Measurements from ENCODE around the gene MPV17L. TPM values are rescaled to one million over a fixed set of nuclear protein-coding genes. Genes with fewer than 3 reads are reported as not detected.
"Not testable (repeated sequence)": the region's sequence is repeated elsewhere in the genome, so short reads cannot be mapped to it uniquely, and the experiment has no call there.

Gene MPV17L
- total RNA-seq, 2 donors from 2014 or later: not detected

DNA sequence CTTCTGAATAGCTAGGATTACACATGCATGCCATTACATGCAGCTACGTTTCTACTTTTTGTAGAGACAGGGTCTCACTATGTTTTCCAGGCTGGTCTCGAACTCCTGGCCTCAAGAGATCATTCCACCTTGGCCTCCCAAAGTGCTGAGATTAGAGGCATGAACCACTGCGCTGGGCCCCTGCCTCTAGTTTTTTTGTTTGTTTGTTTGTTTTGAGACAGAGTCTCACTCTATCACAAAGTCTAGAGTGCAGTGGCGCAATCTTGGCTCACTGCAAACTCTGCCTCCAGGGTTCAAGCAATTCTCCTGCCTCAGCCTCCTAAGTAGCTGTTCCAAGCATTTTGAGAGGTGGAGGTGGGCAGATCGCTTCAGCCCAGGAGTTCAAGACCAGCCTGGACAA is 26.1 kb downstream of the MPV17L start:
- peaks cover 41% of the 10 kb centered on the region for H3K27me3 Mint-ChIP-seq
- H3K36me3 Mint-ChIP-seq (ENCODE audit: low read depth); H3K4me1 Mint-ChIP-seq; H3K9me3 ChIP-seq (ENCODE audit: control insufficient read depth, low read length, poor library complexity, severe bottlenecking); DNase-seq; H3K27ac Mint-ChIP-seq; H3K4me3 Mint-ChIP-seq; ATAC-seq: not testable (repeated sequence)

DNA sequence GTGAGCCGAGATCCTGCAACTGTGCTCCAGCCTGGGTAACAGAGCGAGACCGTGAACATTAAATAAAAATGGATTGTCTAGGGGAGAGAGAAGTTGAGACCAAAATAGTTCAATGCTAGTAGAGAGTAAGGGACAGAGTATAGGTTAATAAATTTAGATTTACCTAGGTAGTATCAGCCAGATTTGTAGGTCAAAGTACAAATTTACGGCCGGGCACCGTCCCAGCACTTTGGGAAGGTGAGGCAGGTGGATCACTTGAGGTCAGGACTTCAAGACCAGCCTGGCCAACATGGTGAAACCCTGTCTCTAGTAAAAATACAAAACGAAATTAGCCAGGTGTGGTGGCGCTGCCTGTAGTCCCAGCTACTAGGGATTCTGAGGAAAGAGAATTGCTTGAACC is 26.7 kb downstream of the MPV17L start:
- Mint-ChIP-seq H3K27me3 (peaks cover 43% of the 10 kb centered on the region), H3K36me3 (ENCODE audit: low read depth) (peaks cover 3% of the 10 kb centered on the region), H3K4me1 (no peaks in the 10 kb centered on the region), H3K27ac (no peak overlapping the region), H3K4me3 (no peak overlapping the region)
- ATAC-seq: no peak
- DNase-seq: no peak
- H3K9me3 ChIP-seq (ENCODE audit: control insufficient read depth, low read length, poor library complexity, severe bottlenecking): no peaks in the 10 kb centered on the region

DNA sequence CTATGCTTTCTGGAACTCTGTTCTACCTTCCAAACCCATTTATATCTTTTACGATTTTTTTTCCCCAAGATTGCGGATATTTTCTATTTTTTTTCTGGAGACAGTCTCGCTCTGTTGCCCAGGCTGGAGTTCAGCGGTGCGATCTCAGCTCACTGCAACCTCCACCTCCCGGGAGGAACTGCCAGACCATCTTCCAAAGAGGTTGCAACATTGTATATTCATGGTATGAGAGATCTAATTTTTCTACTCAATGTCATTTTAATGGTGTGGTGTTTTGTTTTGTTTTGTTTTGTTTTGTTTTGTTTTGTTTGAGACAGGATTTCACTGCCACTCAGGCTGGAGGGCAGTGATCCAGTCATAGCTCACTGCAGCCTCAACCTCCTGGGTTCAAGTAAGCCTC is 30.3 kb downstream of the MPV17L start:
- Mint-ChIP-seq H3K27ac (no peak overlapping the region), H3K27me3 (peaks cover 39% of the 10 kb centered on the region), H3K36me3 (ENCODE audit: low read depth) (peaks cover 3% of the 10 kb centered on the region), H3K4me3 (no peak overlapping the region), H3K4me1 (peaks cover 2% of the 10 kb centered on the region)
- DNase-seq: no peak
- no peak for ATAC-seq
- no peaks in the 10 kb centered on the region for H3K9me3 ChIP-seq (ENCODE audit: control insufficient read depth, low read length, poor library complexity, severe bottlenecking)

DNA sequence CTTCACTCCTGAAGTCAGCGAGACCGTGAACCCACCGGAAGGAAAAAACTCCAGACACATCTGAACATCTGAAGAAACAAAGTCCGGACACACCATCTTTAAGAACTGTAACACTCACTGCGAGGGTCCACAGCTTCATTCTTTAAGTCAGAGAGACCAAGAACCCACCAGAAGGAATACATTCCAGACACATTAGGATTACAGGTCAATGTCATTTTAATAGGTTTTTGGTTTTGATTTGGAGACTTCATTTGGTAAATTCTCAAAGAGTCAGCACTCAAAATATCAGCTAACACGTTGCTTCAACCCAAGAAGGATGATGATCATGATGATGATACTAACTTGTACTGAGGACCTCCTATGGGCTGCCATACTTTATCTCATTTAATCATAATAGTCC is 31.2 kb downstream of the MPV17L start:
- ATAC-seq (no peak), DNase-seq (no peak)
- Mint-ChIP-seq H3K4me3 (no peak overlapping the region), H3K27me3 (peaks cover 32% of the 10 kb centered on the region), H3K4me1 (peaks cover 2% of the 10 kb centered on the region), H3K36me3 (ENCODE audit: low read depth) (peaks cover 3% of the 10 kb centered on the region), H3K27ac (no peak overlapping the region)
- H3K9me3 ChIP-seq (ENCODE audit: control insufficient read depth, low read length, poor library complexity, severe bottlenecking): no peaks in the 10 kb centered on the region

DNA sequence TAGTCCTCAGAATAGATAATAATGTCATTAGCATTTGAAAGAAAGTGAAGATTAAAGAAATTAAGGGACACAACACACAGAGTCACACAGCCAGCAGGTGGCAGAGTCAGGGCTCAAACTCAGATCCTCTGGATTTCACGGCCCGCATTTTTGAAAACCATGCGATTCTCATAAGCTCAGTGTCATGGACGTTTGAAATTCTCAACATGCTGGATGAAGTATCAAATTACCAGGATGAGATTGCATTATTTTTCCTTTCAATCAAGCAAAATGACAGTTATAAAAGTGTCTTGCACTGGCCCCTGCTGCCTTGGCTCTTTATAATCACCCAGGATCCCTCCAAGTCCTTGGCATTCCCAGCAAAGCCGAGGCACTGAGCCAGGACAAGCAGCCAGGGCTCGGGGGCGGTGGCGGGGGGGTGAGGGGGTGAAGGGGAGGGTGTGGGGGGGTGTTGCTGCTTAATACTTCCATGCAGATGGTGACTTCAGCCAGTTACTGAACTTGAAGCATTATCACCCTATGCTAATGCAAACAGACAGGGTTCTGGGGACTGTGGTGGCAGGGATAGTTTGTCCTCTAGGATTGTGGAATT is 32.2 kb downstream of the MPV17L start:
- Mint-ChIP-seq H3K36me3 (ENCODE audit: low read depth) (peaks cover 3% of the 10 kb centered on the region), H3K27me3 (peaks cover 26% of the 10 kb centered on the region), H3K4me3 (no peak overlapping the region), H3K27ac (no peak overlapping the region), H3K4me1 (peaks cover 2% of the 10 kb centered on the region)
- DNase-seq: peak; percentile 22 to 40 (median 26)
- H3K9me3 ChIP-seq (ENCODE audit: control insufficient read depth, low read length, poor library complexity, severe bottlenecking): no peaks in the 10 kb centered on the region
- ATAC-seq: peak; percentile 56

DNA sequence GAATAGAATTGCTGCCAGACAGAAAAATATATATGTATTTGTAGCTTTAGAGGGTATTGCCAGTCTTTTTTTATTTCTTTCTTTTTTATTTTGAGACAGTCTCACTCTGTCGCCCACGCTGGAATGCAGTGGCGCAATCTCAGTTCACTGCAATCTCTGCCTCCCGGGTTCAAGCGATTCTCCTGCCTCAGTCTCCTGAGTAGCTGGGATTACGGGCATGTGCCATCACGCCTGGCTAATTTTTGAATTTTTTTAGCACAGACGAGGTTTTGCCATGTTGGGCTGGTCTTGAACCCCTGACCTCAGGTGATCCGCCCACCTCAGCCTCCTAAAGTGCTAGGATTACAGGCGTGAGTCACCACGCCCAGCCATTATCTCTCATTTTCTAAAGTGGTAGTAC is 35.3 kb downstream of the MPV17L start:
- not testable (repeated sequence) for ATAC-seq; H3K4me3 Mint-ChIP-seq; H3K9me3 ChIP-seq (ENCODE audit: control insufficient read depth, low read length, poor library complexity, severe bottlenecking); H3K27ac Mint-ChIP-seq; DNase-seq; H3K36me3 Mint-ChIP-seq (ENCODE audit: low read depth)
- Mint-ChIP-seq H3K4me1 (peaks cover 18% of the 10 kb centered on the region), H3K27me3 (peaks cover 30% of the 10 kb centered on the region)

DNA sequence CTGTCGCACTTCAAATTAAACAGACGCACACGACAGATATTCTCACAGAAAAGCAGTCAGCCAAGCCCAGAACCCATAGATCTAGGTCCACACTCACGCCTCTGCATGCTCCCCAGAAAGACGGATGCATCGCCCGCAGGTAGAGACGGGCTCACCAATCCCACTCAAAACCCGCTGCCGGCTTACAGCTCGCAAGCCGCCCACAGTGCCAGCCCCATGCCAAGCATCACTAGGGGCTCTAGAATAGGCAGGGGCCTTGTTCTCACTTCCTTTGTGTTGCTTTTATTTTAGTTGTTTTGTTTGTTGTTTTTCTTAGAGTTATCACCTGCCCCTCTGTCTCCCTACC is 38.5 kb downstream of the MPV17L start:
- ATAC-seq: no peak

DNA sequence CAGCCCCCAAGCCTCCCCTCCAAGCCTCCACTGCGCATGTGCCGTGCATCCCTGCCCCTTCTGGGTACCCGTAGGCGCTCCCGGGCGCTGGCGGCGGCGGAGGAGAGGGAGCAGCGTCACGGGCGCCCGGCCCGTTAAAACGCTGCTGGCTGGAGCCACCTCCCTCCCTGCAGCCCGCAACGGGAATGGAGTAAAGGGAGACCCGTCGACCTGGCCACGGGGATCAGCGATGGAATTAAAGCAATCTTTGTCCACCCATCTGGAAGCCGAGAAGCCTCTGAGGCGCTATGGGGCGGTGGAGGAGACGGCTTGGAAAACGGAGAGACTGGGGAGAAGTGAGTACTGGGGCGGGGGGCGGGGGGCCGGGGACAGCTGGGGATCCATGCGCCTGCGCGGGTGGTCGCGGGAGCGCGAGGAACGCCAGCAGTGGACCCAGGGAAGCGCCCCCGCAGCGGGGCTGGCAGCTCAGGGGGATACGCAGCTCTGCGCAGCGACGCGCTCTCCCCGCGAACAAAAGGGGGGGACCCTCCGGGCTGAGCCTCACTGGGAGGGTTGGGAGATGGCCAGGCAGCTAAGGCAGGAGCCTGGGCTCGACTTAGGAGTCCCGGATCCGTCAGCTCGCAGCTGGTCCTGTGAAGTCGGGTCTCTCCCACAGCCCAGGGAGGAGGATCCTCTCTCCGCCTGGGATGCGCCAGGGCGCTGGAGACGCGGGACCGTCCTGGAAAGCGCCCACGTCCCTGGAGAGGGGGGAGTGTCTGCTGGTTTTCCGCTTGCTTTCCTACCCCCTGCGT is 39.1 kb downstream of the MPV17L start, which contains the start of gene BMERB1:
Gene BMERB1, plus strand, starts transcription at position 164 of the 791 bp plus-strand sequence. Its CDS starts 66 bp downstream, at position 230.
- Mint-ChIP-seq H3K4me1 (peaks cover 16% of the 10 kb centered on the region), H3K4me3 (peak within 1 kb of the TSS; percentile 85), H3K36me3 (ENCODE audit: low read depth) (peaks cover 4% of the 10 kb centered on the region), H3K27me3 (peaks cover 30% of the 10 kb centered on the region), H3K27ac (peak within 1 kb of the TSS; percentile 21)
- H3K9me3 ChIP-seq (ENCODE audit: control insufficient read depth, low read length, poor library complexity, severe bottlenecking): no peaks in the 10 kb centered on the region
- peak; percentile 79 for ATAC-seq
- peak; percentile 12 to 21 (median 13) for DNase-seq

More for the DNA sequence above, 38.5 kb downstream of the MPV17L start:
- Mint-ChIP-seq H3K27ac (no peak overlapping the region), H3K4me3 (peak overlapping the region; percentile 85), H3K27me3 (peaks cover 27% of the 10 kb centered on the region), H3K36me3 (ENCODE audit: low read depth) (peaks cover 4% of the 10 kb centered on the region), H3K4me1 (peaks cover 17% of the 10 kb centered on the region)
- no peaks in the 10 kb centered on the region for H3K9me3 ChIP-seq (ENCODE audit: control insufficient read depth, low read length, poor library complexity, severe bottlenecking)
- no peak for DNase-seq

DNA sequence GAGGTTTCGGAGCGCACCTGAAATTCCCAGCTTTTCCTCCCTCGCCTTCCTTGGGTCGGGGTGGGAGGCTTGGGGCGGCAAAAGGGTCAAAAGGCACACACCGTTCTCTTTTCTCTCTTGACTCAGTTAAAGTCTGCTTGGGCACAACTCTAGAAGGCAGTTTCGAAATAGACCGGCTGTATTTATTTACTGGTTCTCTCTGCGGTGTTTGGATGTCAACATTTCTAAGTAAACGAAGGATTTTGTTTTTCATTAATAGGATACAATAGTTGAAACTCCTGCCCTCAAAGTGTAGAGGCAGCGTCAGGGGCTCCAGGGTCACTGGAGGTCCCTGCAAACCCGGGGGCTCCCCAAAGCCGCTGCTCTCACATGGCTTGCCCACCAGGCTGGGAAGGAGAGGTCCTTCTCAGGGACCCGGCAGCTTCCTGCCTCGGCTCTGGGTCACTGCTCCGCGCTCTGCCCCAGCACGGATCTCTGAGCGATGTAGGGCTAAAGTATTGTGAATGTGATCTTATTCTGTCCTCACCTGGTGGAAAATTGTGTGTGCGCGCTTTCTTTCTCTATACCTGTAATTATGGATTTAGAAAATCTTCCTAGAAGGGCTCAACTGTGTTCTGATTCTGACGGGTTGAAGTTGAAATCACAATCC is 39.8 kb downstream of the MPV17L start:
- ATAC-seq: no peak
- Mint-ChIP-seq H3K27ac (peak overlapping the region; percentile 21), H3K4me1 (peaks cover 16% of the 10 kb centered on the region), H3K4me3 (peak overlapping the region; percentile 85), H3K27me3 (peaks cover 31% of the 10 kb centered on the region), H3K36me3 (ENCODE audit: low read depth) (peaks cover 4% of the 10 kb centered on the region)
- no peaks in the 10 kb centered on the region for H3K9me3 ChIP-seq (ENCODE audit: control insufficient read depth, low read length, poor library complexity, severe bottlenecking)
- no peak for DNase-seq

DNA sequence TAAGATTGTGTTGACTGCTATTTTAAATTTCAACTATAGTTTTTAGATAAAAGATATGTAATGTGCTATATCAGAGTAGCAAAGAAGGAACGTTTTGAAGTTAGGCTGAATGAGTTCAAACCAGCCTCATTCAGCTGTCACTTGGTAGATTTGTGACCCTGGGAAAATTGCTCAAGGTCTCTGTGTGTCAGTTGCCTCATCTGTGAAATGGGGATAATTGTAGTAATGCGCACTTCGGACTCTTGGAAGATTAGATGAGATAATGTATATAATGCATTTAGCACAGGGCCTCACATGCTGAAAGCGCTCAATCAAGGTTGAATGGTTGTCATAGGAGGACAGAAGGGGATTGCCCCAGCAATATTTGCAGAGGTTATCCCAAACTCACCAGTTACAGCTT is 43.5 kb downstream of the MPV17L start:
- Mint-ChIP-seq H3K27me3 (peaks cover 28% of the 10 kb centered on the region), H3K4me3 (no peak overlapping the region), H3K4me1 (peaks cover 13% of the 10 kb centered on the region), H3K27ac (no peak overlapping the region), H3K36me3 (ENCODE audit: low read depth) (peaks cover under 1% of the 10 kb centered on the region)
- DNase-seq (no peak), ATAC-seq (no peak)
- no peaks in the 10 kb centered on the region for H3K9me3 ChIP-seq (ENCODE audit: control insufficient read depth, low read length, poor library complexity, severe bottlenecking)

DNA sequence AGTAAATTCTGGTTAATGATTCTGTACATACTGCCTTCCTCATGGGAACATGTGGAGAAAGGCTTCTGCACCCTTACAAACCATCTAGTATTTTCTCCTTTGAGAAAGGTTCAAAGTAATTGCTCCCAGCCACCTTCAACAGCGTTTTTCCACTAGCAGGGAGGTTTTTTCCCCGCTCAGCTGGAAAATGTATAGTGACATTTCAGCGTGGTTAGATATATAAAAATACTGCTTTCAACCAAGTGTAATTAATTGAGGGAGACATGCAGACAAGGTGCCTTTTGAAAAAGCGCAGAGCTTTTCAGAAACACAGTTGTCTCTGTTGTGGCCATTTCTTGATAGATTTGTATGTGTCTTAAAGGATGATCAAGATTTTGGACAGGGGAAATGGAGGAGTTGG is 44.0 kb downstream of the MPV17L start:
- Mint-ChIP-seq H3K4me3 (no peak overlapping the region), H3K27ac (no peak overlapping the region), H3K36me3 (ENCODE audit: low read depth) (no peaks in the 10 kb centered on the region), H3K27me3 (peaks cover 23% of the 10 kb centered on the region), H3K4me1 (peaks cover 9% of the 10 kb centered on the region)
- ATAC-seq: no peak
- no peaks in the 10 kb centered on the region for H3K9me3 ChIP-seq (ENCODE audit: control insufficient read depth, low read length, poor library complexity, severe bottlenecking)
- DNase-seq: no peak

DNA sequence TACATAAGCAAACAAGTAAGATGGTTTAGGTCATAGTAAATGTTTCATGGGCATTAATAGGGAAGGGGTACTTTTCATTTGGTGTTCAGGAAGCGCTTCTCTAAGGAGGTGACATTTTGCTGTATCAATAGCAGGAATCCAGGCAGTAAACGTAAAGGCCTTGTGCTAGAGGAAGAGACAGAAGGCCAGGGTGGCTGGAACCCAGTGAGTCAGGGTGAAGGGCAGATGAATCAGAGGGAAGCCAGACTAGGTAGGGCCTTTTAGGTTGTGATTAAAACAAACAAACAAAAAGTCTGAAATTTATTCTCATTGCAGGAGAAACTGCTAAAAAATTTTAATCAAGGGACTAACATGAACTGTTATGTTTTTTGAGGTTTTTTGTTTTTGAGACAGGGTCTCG is 45.3 kb downstream of the MPV17L start:
- ATAC-seq (no peak), DNase-seq (no peak)
- H3K4me3 Mint-ChIP-seq: no peak overlapping the region
- no peaks in the 10 kb centered on the region for H3K9me3 ChIP-seq (ENCODE audit: control insufficient read depth, low read length, poor library complexity, severe bottlenecking)
- no peak overlapping the region for H3K27ac Mint-ChIP-seq
- peaks cover 16% of the 10 kb centered on the region for H3K27me3 Mint-ChIP-seq
- peaks cover under 1% of the 10 kb centered on the region for H3K4me1 Mint-ChIP-seq
- no peaks in the 10 kb centered on the region for H3K36me3 Mint-ChIP-seq (ENCODE audit: low read depth)

DNA sequence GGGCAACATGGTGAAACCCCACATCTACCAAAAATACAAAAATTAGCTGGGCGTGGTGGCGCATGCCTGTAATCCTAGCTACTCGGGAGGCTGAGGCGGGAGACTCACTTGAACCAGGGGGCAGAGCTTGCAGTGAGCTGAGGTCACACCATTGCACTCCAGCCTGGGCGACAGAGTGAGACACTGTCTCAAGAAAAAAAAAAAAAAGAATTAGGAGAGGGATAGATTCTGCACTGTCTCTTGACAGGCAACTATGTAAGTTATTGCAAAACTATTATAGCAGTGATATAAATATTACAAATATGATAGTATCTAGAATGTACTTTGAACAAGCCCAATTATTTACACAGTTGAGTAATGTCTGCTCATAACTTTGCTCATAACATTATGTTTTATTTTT is 46.6 kb downstream of the MPV17L start:
- H3K27ac Mint-ChIP-seq; DNase-seq; H3K4me1 Mint-ChIP-seq; H3K4me3 Mint-ChIP-seq; H3K9me3 ChIP-seq (ENCODE audit: control insufficient read depth, low read length, poor library complexity, severe bottlenecking); H3K36me3 Mint-ChIP-seq (ENCODE audit: low read depth); ATAC-seq: not testable (repeated sequence)
- H3K27me3 Mint-ChIP-seq: peaks cover 13% of the 10 kb centered on the region
